ES-I3 (cell line): ENCODE measurements around the gene MYH11.
"Not testable (repeated sequence)": the region's sequence is repeated elsewhere in the genome, so short reads cannot be mapped to it uniquely, and the experiment has no call there.

Source experiments
- H3K36me3 ChIP-seq: 2 replicates; pipeline ENCODE4 v1.6.1; 2013; ENCODE audit warnings: mild to moderate bottlenecking, low read length, control low read depth, moderate library complexity; ENCODE audit not compliant: insufficient read depth
- H3K4me1 ChIP-seq: 2 replicates; pipeline ENCODE4 v1.6.1; 2013; ENCODE audit warnings: mild to moderate bottlenecking, control low read depth, low read length; ENCODE audit not compliant: insufficient read depth
- H3K9ac ChIP-seq: 2 replicates; pipeline ENCODE4 v1.6.1; 2013; ENCODE audit warnings: low read depth, mild to moderate bottlenecking, low read length, moderate library complexity
- H3K9me3 ChIP-seq: 2 replicates; pipeline ENCODE4 v1.6.1; 2013; ENCODE audit warnings: mild to moderate bottlenecking, low read length, moderate library complexity; ENCODE audit not compliant: control insufficient read depth, insufficient read depth

MYH11 gene

DNA sequence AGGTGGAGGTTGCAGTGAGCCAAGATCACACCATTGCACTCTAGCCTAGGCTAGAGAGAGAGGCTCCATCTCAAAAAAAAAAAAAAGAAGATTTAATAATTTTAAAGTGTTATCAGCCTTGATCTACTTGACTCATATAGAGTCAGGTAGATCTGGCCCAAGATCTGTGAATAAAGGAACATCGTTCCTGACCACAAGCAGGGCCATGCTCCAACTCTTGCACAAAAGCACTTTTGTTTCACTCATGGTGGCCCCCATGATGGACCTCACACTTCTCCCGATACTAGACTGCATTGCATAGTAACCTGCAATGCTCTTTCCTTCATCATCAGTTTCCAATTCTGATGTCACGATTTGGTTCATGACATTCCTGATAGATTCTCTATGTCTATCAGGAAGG, 5.2 kb upstream of the MYH11 start:
- Histone ChIP-seq H3K9ac (no peak overlapping the region), H3K9me3 (no peaks in the 10 kb centered on the region), H3K4me1 (no peaks in the 10 kb centered on the region), H3K36me3 (no peaks in the 10 kb centered on the region)

DNA sequence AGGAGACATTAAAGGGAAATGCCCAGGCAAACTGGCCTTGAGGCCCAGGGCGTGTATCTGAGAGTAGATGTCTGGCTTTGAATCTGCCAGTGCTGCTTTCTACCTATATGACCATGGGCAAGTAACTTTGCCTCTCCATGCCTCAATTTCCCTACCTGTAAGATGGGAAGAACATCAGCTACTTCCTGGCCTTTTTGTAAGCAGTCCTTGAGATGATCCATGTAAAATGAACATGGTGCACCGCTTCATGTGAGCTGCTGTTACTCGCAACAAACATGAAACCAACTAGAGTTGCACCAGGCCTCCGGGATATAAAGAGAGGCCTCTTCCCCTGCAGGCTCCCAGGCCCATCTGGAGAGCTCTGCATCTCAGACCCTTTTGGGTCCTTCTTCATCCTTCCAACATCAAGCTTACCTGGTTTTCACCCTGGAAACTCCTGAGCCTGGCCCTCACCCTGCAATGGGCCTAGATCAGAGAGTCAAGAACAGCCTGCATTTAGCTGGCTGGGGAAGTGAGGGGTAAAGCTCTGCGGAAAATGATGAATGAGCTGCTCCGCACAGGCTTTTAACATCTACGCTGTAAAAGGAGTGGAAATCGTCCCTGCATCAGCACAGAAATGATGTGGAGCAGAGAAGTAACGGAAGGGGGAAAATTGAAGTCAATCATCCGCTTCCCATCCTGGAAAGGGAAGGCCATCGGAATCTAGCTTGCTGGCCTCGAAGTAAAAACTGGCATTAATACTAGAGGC, 2.3 kb upstream of the MYH11 start:
- Histone ChIP-seq H3K9me3 (no peaks in the 10 kb centered on the region), H3K36me3 (no peaks in the 10 kb centered on the region), H3K9ac (no peak overlapping the region), H3K4me1 (no peaks in the 10 kb centered on the region)

DNA sequence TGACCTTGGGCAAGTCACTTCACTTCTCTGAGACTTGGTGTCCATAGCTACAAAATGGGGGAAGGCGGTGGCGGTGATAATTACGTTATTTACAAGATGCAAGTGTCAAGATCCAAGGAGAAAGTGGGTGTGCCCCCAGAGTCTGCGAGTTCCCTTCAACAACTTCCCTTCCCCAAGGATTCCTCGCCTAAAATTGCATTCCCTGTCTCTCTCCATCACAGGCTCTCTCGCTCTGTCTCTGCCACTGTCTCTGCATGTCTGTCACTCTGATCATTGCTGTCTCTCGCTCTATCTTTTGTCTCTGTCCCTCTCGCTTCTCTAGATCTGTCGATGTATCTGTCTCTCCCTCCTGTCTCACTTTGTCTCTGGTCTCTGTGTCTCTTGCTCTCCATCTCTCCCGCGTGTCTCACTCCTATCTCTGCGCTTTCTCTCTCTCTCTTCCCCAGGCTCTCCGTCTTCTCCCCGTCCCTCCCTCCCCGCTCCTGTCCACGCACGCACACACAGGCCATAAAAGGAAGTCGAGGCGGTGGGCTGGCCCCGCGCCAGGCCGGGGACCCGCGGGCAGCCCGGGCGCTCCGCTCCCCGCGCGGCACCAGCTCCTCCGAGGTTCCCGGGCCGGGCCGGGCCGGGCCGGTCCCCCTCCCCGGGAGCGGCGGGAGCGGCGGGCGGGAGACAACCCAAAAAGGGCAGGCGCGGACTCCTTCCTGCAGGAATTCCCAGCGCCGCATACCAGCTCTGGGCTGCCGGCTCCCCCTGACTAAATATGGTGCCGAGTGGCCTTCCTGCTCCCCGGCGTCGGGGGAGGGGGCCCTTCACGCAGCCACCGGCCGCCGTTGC, 1.1 kb upstream of the MYH11 start:
- Histone ChIP-seq H3K9me3 (no peaks in the 10 kb centered on the region), H3K4me1 (no peaks in the 10 kb centered on the region), H3K9ac (peak overlapping the region; percentile 52), H3K36me3 (no peaks in the 10 kb centered on the region)

DNA sequence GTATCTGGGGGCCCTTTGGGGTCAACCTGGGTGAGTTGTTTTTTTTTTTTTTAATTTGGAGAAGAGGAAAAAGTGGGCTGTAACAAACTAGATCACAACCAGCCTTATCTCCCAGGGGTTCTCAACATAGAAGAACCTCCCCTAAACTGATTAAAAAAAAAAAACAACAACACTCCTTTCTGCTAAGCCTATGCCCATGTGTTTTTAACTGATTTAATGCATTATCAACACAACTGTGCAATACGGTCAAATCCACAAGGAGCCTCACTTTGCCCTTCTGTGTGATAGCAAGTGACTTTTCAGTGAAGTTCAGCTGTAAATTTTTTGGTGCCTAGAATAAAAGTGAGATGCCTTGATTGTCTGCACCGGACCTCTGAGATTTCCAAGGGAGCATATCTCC, 646 bp downstream of the MYH11 start:
- H3K9me3 ChIP-seq, result no peaks in the 10 kb centered on the region
- no peaks in the 10 kb centered on the region for H3K36me3 ChIP-seq
- H3K9ac ChIP-seq, result no peak overlapping the region
- no peaks in the 10 kb centered on the region for H3K4me1 ChIP-seq

DNA sequence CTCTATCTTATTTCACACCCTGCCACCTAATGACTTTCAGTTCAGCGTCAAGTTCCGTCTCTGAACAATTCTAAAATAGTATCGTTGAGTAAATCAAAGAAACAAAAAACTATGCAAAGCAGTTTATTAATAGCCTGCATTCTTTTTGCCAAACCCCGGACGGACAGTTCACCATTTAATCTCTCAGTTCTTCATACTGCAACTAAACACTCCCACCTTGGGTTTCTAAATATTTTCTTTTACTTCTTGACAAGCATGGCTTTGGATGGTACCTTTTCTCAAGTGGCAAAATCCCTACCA, 1.2 kb downstream of the MYH11 start:
- Histone ChIP-seq H3K9ac (no peak overlapping the region), H3K4me1 (no peaks in the 10 kb centered on the region), H3K36me3 (no peaks in the 10 kb centered on the region), H3K9me3 (no peaks in the 10 kb centered on the region)

DNA sequence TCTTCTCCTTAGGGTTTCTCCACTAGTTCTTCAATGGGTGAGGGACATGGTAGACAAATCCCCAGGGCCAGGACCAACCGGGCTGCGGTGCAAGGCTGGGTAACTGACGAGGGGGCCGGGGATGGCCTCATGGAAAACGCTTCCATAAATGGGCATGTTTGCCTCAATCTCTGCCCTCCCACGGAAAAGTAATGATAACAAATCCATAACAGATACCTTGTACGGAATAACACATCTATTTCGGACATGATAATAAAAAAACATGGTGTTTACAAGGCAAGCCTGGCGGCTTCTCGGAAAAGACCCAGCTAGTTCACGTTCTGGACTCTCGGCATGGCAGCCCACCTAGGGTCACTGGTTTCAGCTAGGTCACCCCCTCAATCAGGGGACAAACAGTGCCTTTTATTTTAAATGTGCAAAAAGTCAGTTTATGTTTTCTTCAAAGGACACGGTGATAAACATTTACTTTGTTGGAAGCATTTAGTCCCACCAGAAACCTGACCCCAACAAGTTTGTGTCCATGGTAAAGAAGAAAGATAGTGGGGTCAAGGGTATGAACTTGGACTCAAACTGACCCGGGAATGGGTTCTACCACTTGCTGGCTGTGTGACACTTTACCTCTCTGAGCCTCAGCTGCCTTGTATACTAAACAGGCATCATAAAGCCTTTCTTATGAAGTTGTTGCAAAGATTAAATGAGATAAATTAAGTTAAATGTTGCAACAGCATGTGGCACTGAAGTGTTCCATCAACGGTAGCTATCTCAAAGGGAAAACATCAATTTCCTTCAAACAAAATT, 1.7 kb downstream of the MYH11 start:
- H3K4me1 ChIP-seq, result no peaks in the 10 kb centered on the region
- H3K9ac ChIP-seq, result no peak overlapping the region
- no peaks in the 10 kb centered on the region for H3K9me3 ChIP-seq
- no peaks in the 10 kb centered on the region for H3K36me3 ChIP-seq

DNA sequence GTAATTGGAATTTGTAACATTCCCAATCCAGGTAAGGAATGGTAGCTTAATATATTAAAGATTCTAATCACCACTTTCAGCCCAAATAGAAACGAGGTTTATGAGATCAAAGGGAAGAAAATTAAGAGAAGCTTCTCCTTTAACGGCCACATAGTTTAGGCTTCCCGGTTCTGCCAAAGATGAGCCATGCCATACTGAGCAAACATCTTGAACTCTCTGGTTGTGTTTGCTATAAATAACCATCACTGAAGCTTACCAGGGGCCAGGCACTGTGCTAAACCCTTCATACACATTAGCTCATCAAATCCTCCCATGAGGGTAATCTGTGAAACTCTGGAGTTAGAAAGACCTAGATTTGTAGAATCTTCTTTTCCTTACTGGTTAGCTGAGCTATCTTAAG, 2.8 kb downstream of the MYH11 start:
- no peak overlapping the region for H3K9ac ChIP-seq
- no peaks in the 10 kb centered on the region for H3K36me3 ChIP-seq
- H3K4me1 ChIP-seq, result no peaks in the 10 kb centered on the region
- no peaks in the 10 kb centered on the region for H3K9me3 ChIP-seq

DNA sequence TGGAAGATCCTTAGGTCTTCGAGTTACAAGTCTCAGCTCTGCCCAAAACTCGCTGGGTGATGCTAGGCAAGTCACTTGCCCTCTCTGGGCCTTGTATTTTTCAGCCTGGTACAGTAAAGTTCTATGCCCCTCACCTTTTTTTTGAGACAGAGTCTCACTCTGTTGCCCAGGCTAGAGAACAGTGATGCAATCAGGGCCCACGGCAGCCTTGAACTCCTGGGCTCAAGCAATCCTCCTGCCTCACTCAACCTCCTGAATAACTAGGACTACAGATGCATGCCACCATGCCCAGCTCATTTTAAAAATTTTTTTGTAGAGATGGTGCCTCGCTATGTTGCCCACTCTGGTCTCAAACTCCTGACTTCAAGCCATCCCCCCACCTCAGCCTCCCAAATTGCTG, 3.8 kb downstream of the MYH11 start:
- no peaks in the 10 kb centered on the region for H3K36me3 ChIP-seq
- H3K9me3 ChIP-seq, result no peaks in the 10 kb centered on the region
- no peak overlapping the region for H3K9ac ChIP-seq
- H3K4me1 ChIP-seq, result no peaks in the 10 kb centered on the region

DNA sequence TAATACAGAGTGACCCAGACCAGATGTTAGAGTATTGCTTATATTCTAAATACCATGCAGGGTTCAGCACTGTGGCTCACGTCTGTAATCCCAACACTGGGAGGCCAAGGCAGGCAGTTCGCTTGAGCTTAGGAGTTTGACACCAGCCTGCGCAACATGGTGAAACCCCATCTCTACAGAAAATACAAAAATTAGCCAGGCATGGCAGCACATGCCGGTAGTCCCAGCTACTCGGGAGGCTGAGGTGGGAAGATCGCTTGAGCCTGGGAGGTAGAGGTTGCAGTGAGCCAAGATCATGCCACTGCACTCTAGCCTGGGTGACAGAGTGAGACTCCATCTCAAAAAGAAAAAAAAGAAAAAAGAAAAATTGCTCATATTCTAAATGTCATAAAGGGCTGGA, 6.3 kb downstream of the MYH11 start:
- H3K9me3 ChIP-seq, H3K9ac ChIP-seq, H3K36me3 ChIP-seq: not testable (repeated sequence)

DNA sequence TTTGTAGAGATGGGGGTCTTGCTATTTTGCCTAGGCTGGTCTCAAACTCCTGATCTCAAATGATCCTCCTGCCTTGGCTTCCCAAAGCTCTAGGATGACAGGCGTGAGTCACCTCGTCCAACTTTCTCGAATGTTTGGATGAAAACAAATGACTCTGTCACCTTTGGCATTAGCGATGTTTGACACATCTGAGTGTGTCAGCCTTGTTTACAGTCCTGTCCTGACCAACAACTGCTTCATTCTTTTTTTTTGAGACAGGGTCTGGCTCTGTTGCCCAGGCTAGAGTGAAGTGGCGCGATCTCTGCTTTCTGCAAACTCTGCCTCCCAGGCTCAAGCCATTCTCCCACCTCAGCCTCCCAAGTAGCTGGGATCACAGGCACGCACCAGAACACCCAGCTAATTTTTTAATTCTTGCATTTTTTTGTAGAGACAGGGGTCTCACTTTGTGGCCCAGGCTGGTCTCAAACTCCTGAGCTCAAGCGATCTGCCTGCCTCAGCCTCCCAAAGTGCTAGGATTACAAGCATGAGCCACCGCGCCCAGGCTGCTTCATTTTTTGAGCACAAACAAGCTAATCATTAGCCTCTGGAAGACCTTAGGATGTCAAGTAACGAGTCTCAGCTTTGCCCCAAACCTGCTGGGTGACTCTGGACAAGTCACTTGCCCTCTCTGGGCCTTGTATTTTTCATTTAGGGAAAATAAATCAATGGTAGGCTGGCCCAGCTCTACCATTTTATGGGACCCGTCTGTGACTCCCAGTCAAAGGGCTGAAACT, 7.4 kb downstream of the MYH11 start:
- no peaks in the 10 kb centered on the region for H3K4me1 ChIP-seq
- no peak overlapping the region for H3K9ac ChIP-seq
- H3K9me3 ChIP-seq, result no peaks in the 10 kb centered on the region
- H3K36me3 ChIP-seq, result no peaks in the 10 kb centered on the region

More for the DNA sequence above, 6.3 kb downstream of the MYH11 start:
- not testable (repeated sequence) for H3K4me1 ChIP-seq

DNA sequence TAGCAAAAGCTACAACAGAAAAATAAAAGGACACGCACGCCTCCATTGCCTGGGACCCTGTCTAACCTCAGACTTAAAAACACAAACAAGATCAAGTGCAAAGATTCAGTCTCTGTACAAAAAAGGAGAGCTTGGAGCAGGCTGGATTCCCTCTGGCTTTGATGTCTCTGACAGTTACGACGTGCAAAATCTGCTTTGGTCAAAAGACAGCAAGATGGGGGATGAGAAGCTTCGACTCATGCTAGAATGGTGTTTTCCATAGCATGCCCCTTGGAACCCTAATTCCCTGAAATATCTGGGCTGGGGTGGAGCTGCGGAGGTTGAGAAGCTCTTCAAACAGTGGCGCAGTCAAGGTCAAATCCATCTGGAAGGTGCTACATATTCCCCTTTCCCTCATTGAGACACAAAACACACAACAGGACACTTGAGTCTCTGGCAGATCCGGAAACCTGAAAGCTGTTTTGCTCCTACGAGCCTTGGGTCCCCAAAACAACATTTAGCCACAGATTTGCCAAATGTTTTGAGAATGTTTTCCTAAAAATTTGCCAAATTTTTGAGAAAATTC, 9.1 kb downstream of the MYH11 start:
- Histone ChIP-seq H3K9me3 (no peaks in the 10 kb centered on the region), H3K36me3 (no peaks in the 10 kb centered on the region), H3K4me1 (no peaks in the 10 kb centered on the region), H3K9ac (no peak overlapping the region)

DNA sequence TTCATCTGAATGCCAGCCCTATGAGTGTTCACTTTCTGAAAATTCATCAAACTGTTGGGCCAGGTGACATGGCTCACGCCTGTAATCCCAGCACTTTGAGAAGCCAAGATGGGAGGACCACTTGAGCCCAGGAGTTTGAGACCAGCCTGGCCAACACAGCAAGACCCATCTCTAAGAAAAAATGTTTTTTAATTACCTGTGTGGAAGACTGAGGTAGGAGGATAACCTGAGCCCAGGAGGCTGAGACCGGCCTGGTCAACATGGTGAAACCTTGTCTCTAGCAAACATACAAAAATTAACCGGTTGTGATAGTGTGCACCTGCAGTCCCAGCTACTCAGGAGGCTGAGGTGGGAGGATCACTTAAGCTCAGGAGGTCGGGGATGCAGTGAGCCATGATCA, 10.3 kb downstream of the MYH11 start:
- Histone ChIP-seq H3K4me1 (no peaks in the 10 kb centered on the region), H3K9me3 (no peaks in the 10 kb centered on the region), H3K36me3 (no peaks in the 10 kb centered on the region), H3K9ac (no peak overlapping the region)

DNA sequence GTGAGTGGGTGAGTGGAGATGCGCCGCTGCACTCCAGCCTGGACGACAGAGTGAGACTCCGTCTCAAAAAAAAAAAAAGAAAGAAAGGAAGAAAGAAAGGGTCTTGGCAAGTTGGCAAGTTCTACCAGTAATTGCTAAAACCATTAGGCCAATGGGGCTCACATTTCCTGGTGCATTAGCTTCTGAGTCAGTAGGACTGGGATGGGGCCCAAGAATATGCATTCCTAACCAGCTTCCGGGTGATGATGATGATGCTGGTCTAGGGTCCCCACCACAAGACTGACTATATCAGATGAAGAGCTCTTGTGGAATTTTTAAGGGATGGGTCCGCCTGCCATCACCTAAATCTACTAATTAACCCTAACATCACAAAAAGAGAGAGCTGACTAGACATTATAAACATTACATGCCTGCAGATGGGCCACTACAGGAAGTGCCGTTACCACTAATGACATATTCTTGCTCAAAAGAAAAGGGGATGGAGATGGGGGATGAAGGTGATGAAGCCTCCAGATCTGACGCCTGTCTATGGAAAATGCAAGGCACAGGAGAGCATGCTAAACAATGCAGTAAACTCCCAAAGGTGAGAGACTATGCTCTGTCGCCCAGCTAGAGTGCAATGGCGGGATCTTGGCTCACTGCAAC, 13.1 kb downstream of the MYH11 start:
- no peaks in the 10 kb centered on the region for H3K4me1 ChIP-seq
- no peak overlapping the region for H3K9ac ChIP-seq
- H3K36me3 ChIP-seq, result no peaks in the 10 kb centered on the region
- H3K9me3 ChIP-seq, result no peaks in the 10 kb centered on the region
